ENCODE data around the gene RARG.

DNA sequence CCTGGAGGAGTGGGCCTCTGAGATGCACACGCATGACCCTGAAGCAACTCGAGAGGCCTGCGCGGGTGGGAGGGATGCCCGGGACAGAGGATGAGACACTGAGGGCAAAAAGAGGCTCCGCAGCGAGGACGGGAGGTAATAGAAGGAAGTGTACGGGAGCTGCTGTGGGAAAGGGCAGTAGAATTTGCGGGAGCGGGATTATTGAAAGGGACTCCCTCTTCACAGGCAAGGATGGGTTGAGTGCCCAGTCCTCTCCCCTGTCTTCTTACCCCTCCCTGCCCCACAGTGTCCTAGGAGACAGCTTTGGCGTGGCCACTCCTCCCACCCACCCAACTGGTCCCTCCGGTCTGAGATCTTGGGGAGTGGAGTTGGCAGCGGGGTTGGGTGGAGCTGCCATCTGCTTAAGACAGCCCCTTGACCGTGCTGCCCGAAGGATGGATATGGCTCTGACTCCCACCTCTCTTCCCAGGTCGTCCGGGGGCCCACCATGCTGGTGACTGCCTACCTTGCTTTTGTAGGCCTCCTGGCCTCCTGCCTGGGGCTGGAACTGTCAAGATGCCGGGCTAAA, 20.4 kb upstream of the RARG start:
- TF ChIP-seq CBX8 (IDR thresholded peaks at IDR 0.05; ENCODE audit: borderline replicate concordance, low read depth, low read length) (no peak), CREB1 (IDR thresholded peaks at IDR 0.05) (no peak), TEAD4 (IDR thresholded peaks at IDR 0.05; ENCODE audit: low read depth, low read length) (no peak), EZH2 (IDR thresholded peaks at IDR 0.05; ENCODE audit: low read depth, low read length, severe bottlenecking) (no peak), JUN (IDR thresholded peaks at IDR 0.05; ENCODE audit: low read depth, low read length) (no peak), CHD2 (IDR thresholded peaks at IDR 0.05; ENCODE audit: low read length) (no peak), POU5F1 (IDR thresholded peaks at IDR 0.05; ENCODE audit: low read depth, low read length) (no peak), HDAC2 (IDR thresholded peaks at IDR 0.05; ENCODE audit: borderline replicate concordance in 1 of 2, low read depth in 2 of 2, low read length in 2 of 2) (no peak; a peak in 1 of 4 replicates), POLR2A (IDR thresholded peaks at IDR 0.05; ENCODE audit: control extremely low read depth in 1 of 2, low read depth in 2 of 2, low read length in 2 of 2) (no peak), BACH1 (IDR thresholded peaks at IDR 0.05; ENCODE audit: low read length) (no peak), CEBPB (IDR thresholded peaks at IDR 0.05; ENCODE audit: low read depth, low read length) (no peak), TCF12 (IDR thresholded peaks at IDR 0.05; ENCODE audit: low read depth, low read length) (no peak)
- TF ChIP-seq, protein P1, sequence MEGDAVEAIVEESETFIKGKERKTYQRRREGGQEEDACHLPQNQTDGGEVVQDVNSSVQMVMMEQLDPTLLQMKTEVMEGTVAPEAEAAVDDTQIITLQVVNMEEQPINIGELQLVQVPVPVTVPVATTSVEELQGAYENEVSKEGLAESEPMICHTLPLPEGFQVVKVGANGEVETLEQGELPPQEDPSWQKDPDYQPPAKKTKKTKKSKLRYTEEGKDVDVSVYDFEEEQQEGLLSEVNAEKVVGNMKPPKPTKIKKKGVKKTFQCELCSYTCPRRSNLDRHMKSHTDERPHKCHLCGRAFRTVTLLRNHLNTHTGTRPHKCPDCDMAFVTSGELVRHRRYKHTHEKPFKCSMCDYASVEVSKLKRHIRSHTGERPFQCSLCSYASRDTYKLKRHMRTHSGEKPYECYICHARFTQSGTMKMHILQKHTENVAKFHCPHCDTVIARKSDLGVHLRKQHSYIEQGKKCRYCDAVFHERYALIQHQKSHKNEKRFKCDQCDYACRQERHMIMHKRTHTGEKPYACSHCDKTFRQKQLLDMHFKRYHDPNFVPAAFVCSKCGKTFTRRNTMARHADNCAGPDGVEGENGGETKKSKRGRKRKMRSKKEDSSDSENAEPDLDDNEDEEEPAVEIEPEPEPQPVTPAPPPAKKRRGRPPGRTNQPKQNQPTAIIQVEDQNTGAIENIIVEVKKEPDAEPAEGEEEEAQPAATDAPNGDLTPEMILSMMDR (IDR thresholded peaks at IDR 0.05; ENCODE audit: control extremely low read depth in 1 of 3, insufficient read depth in 1 of 3, low read depth in 1 of 3, low read length in 3 of 3): peak in 1 of 3 experiments; percentile 3; a peak in 1 of 4 replicates
- TF ChIP-seq, protein P2, sequence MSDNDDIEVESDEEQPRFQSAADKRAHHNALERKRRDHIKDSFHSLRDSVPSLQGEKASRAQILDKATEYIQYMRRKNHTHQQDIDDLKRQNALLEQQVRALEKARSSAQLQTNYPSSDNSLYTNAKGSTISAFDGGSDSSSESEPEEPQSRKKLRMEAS (IDR thresholded peaks at IDR 0.05): no peak
